ENCODE data around the gene ARRB2. TPM values are rescaled to one million over a fixed set of nuclear protein-coding genes. Genes with fewer than 3 reads are reported as not detected.
"Not testable (repeated sequence)": the region's sequence is repeated elsewhere in the genome, so short reads cannot be mapped to it uniquely, and the experiment has no call there.

Gene ARRB2
- total RNA-seq, 1 experiment from 2014 or later, result 6.7 TPM

DNA sequence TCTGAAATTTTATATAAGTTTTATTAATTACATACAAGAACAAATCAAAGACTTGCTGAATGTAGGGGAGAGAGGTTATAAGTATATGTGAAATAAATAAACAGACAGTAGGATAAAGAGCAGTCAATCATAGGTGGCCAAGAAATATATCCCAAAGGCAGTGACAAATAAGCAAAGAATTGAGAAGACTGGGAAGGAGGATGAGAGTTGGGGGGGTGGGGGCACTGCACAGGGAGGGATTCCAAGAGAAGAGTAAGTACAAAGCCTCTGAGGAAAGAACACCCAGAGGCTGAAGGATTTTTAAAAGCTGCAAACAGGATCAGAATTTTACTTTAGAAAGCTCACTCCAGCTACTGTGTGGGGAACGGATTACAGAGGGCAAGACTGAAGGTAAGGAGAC is 9.3 kb upstream of the ARRB2 start:
- DNase-seq (ENCODE audit: low spot score), result no peak

DNA sequence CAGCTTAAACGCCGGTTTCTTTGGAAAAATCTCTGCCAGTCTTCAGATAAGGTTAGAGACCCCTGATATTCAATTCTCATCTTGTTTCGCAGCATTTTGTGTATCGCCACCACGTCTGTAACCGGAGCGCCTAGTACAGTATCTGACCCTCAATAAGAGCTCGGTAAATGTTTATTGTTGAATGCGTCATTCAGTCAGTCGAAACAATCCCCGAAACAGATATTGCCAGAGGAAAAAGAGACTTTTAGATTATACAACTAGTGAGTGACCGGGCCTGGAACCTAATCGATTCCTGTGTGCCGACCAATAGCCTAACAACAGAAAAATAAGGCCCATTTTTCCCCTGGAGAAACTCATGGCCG is 7.1 kb upstream of the ARRB2 start:
- no peak for DNase-seq (ENCODE audit: low spot score)

DNA sequence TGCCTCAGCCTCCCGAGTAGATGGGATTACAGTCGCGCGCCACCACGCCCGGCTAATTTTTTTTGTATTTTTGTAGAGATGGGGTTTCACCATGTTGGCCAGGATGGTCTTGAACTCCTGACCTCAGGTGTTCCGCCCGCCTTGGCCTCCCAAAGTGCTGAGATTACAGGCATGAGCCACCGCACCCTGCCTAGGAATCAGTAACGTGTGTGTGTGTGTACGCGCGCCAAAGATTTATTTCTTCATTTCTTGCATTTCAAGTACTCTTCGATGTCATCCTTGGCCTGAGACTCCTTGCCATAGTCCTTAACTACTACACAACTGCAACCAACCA is 5.9 kb upstream of the ARRB2 start:
- not testable (repeated sequence) for DNase-seq (ENCODE audit: low spot score)

DNA sequence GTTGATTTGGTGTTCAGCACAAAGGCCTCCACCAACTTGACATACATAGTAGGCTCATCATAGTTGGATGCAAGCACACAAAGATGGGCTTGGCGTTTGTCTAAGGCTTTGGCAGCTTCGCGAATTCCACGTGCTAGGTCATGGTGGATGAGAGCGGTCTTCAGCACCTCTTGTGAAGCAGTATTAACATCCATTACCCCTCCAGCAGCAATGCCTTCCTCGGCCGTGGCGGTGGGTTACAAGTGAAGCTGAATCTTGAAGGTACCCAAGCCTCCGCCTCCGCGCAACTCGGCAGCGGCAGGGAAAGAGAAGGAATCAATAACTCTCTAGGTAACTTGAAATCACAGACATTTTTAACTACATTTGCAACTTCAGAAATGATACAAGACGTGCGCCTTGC is 5.4 kb upstream of the ARRB2 start:
- no peak for DNase-seq (ENCODE audit: low spot score)

DNA sequence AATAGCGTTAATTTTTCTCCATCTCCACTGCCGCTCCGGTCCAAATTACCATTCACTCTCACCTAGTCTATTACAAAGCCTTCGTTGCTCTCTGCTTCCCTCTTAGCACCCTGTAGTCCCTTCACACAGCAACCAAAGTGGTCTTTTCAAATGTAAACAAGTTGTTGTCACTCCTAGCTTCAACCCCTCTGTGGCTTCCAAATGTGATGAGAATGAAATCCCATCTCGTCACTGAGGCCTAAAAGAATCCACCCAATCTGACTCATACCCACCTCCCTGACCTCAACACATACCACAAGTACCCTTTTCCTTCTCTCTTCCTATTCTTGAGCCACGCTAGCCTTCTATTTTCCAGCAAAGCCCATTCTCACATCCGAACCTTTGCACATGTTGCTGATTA is 4.3 kb upstream of the ARRB2 start:
- peak; percentile 52 for DNase-seq (ENCODE audit: low spot score)

DNA sequence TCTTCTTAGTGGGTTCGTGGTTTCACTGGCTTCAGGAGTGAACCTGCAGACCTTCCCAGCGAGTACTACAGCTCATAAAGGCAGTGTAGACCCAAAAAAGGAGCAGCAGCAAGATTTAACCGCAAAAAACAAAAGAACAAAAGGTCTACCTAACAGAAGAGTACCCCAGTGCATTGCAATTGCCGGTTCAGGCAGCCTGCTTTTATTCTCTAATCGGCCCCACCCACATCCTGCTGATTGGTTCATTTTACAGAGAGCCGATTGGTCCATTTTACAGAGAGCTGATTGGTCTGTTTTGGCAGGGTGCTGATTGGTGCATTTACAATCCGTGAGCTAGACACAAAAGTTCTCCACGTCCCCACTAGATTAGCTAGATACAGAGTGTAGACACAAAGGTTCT is 2.0 kb upstream of the ARRB2 start:
- DNase-seq (ENCODE audit: low spot score), result peak; percentile 28

DNA sequence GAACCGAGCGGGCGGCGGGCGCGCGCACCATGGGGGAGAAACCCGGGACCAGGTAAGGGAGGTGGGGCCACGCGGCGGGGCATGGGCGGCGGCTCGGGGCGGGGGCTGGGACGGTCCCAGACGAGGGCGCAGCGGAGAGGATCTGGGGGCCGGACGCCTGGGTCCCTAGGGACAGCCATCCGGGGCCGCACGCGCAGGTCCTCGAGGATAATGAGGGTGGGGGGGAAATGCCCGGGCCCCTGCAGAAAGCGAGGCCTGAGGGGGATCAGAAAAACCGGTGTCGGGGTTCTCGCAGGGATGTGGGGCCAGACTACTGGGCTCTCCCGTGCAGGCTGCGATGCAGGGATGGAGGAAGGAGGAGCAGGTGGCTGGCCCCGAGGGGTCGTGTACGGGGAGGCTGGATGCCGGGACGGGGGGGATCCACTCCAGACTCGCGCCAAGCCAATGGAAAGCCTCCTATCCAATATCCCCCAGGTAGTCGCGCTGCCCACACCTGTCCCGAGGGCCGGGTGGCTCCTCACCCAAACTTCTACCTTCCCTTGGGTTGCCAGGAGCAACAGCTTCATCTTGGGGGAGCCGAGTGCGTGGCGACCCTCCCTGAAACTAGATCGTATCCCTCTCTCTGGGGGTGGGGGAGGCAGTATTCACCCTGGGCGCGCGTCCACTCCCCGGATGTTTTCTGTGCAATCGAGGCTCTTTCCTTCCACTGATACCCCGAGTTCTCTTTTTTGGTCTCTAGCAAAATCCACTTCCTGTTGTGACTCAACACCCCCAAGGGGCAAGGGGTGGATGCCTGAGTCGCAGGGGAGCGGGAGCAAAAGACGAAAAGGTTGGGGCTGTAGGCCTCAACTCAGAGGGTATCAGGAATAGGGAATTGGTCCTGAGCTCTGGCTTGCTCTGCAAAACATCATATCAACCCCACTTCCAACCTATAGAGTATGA is 532 bp downstream of the ARRB2 start:
- no peak for DNase-seq (ENCODE audit: low spot score)

DNA sequence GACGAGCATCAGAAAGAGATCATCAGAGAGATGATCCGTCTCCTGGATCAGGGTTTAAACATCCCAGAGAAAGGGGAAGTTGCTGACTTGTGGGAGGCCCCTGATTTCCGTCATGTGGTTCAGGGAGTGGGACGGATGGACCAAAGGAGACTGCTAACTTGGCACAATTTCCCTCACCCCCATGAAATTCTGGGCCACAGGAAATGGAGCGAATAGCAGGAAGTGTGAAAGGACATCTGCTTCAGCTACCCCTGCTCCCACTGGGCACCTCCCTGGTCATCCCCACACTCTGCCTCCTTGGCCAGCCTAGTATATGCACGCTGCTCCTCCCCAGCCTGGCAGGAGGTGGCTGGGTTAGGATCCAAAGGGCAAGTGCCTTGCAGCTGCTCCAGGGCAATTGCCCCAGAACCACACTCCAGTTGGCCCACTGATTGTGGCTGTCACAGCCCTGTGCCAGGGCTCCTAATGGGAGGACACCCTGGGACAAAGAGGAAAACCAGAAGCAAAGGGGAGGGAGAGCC is 1.3 kb downstream of the ARRB2 start:
- no peak for DNase-seq (ENCODE audit: low spot score)

DNA sequence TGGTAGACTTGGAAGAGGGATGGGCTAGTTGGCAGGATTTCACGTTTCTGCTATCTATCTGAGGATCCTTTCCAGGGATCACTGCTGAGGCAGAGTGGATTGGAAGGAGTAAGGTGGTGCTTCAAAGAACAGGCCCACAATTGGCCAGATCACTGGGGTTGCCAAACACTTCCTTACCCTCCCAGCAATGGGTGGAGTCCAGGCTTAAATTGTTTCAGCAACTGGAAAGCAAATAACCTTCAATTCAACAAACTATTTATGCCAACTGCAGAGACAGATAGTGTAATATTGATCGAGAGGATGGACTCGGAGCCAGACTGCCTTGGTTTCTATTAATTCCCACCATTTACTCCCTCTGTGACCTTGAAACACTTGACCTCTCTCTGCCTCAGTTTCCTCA is 2.1 kb downstream of the ARRB2 start:
- DNase-seq (ENCODE audit: low spot score), result no peak

DNA sequence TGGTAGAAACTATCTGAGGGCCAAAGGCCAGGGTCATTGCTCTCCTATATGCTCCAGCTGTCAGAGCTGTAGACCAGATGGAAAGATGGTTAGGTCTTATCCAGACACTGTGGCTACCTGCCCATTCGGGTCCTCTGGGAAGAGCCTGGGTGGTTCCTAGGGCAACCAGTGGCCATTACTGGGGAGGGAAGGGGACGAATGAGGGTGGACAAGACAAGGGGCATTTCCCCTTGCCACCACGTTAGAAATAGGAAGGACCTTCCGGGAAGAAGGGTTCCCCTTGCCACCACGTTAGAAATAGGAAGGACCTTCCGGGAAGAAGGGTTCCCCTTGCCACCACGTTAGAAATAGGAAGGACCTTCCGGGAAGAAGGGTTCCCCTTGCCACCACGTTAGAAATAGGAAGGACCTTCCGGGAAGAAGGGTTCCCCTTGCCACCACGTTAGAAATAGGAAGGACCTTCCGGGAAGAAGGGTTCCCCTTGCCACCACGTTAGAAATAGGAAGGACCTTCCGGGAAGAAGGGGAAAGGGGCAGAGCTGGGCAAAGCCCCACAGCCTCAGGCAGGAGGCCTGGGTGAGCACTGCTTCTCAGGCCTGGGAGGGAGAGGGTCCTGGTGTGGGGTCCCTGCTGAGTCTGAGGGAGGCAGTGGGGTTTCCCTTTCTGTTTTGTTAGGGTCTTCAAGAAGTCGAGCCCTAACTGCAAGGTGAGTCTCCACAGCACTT is 4.1 kb downstream of the ARRB2 start:
- not testable (repeated sequence) for DNase-seq (ENCODE audit: low spot score)

DNA sequence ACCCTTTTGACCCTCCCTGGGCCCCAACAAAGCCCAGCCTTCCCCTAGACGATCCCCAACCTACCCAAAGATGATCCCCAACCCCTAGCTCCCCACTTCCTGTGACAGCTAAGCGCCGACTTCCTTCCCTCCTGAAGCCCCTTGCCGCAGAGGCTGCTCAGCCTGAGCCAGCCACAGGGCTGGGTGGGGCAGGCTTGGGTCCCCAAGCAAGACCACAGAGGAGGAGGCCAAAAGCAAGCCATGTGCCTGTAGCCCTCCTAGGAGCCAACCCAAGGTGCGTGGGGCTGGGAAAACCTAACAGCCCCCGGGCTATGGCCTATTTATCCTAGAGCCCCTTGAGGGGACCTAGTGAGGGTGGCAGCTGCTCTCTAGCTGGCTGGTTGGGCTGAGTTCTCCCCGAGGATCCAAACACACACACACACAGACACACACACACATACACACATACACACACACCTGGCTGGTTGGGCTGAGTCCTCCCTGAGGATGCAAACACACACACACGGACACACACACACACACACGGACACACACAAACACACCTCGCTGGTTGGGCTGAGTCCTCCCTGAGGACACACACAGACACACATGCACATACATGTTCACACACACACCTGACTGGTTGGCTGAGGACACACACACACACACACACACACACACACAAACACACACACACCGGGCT is 4.8 kb downstream of the ARRB2 start:
- DNase-seq (ENCODE audit: low spot score), result no peak

DNA sequence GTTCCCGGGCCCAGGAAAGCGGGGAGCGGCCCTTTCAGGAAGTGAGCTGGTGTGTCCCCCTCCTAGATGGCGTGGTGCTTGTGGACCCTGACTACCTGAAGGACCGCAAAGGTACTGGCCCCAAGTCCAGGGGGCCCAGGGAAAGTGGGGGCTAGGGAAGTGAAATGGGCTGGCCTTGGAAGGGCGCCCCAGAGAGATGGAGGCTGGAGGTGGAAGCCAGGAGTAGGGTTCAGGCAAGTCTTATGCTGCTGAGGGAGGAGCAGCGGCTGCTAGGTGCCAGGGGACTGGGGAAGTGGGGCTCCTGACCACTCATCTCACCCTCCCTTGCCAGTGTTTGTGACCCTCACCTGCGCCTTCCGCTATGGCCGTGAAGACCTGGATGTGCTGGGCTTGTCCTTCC is 5.6 kb downstream of the ARRB2 start:
- DNase-seq (ENCODE audit: low spot score), result no peak

DNA sequence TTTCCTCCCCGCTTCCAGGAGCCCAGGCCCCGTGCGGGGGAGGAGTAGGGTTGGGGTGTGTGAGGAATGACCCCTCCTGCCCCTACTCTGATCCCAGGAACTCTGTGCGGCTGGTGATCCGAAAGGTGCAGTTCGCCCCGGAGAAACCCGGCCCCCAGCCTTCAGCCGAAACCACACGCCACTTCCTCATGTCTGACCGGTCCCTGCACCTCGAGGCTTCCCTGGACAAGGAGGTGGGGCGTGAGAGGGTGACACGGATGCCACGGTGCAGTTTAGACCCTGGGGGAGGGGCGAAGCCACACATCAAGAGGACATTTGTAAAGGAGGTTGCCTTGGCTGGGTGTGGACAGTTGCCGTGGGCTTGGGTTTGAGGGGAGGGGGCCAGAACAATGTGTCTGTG is 7.4 kb downstream of the ARRB2 start:
- no peak for DNase-seq (ENCODE audit: low spot score)

DNA sequence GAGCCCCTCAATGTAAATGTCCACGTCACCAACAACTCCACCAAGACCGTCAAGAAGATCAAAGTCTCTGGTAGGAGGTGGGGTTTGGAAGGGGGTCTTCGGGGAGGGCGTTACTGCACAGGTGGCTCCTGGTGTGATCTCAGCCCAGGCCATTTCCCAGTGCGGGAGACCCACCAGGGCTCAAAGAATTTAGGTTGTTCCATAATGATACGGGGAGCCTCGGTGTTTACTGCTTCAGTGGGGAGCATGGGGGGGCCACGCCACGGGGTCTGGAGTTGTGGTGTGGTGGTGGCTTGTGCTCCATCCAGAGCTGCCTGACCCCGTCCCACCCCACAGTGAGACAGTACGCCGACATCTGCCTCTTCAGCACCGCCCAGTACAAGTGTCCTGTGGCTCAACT is 7.8 kb downstream of the ARRB2 start:
- DNase-seq (ENCODE audit: low spot score), result no peak

DNA sequence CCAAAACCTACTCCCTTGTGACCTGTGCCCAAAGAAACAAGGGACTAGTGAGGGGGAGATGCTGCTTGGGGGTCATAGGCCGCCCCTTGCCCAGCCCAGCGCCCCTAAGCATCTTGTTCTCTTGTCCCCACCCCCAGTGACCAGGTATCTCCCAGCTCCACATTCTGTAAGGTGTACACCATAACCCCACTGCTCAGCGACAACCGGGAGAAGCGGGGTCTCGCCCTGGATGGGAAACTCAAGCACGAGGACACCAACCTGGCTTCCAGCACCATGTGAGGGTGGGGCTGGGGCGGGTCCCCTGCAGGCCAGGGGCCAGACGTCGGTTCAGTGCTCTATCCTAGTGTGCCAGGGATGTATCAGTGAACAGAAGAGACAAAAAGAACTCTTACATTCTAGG is 8.7 kb downstream of the ARRB2 start:
- no peak for DNase-seq (ENCODE audit: low spot score)

DNA sequence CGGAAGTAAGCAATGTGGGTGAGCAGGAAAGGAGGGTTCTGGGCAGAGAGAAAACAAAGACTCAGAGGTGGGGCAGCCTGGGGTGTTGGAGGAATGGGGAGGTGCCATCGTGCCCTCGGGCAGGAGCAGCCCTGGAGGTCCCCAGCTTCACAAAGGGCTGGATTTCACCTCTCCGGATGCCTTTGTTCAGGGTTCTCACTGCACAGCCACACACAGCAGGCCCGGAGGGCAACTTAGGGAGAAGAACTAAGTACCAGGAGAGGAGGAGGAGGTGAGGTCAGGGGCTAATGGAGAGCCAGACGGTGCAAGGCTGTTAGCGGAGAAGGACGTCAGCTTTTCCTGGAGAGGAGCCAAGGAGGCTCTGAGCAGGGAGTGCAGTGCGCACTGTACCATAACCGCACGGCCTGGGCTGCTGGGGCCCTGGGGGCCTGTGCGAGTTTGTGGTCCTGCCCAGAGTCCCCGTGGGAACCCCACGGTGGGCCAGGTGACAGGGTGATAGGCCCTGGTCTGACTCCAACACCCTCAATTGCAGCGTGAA is 9.3 kb downstream of the ARRB2 start:
- no peak for DNase-seq (ENCODE audit: low spot score)

DNA sequence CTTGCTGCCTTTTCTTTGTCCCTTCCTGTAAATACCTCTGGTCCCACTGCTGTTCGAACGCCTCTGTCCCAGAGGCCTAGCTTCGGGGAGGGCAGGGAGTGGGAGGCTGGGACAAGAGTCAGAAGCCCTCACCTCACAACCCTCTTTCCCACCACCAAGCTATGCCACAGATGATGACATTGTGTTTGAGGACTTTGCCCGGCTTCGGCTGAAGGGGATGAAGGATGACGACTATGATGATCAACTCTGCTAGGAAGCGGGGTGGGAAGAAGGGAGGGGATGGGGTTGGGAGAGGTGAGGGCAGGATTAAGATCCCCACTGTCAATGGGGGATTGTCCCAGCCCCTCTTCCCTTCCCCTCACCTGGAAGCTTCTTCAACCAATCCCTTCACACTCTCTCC is 10.4 kb downstream of the ARRB2 start:
- no peak for DNase-seq (ENCODE audit: low spot score)

DNA sequence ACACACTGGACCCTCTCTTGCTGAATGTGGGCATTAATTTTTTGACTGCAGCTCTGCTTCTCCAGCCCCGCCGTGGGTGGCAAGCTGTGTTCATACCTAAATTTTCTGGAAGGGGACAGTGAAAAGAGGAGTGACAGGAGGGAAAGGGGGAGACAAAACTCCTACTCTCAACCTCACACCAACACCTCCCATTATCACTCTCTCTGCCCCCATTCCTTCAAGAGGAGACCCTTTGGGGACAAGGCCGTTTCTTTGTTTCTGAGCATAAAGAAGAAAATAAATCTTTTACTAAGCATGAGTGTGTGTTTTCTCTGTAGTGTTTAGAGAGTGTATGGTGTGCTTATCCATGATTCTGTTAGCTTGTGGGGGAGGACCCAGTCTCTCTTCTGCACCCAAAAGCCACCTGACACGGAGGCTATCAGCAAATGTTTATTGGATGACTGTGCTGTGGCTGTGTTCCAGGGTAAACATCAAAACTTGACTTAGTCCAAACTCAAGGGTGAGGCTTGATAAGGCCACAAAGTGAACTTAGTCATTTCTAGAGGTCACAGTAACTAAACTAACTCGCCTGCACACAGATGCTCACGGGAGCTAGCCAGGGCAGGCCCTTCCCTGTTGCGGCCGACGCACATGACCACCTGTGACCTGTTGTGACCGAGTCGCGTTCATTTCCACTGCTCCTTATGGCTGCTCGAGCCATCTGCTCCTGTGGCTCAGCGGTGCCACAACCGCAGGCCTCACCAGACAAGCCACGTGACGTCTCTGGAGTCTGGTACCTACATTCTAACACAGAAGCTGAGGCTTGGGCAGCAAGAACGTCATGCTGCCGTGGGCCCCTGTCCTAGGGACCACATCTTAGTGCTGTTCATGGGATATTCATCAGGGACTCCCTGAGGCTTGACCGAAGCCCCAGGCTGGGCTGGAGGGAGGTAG is 11.0 kb downstream of the ARRB2 start:
- peak; percentile 98 for DNase-seq (ENCODE audit: low spot score)

DNA sequence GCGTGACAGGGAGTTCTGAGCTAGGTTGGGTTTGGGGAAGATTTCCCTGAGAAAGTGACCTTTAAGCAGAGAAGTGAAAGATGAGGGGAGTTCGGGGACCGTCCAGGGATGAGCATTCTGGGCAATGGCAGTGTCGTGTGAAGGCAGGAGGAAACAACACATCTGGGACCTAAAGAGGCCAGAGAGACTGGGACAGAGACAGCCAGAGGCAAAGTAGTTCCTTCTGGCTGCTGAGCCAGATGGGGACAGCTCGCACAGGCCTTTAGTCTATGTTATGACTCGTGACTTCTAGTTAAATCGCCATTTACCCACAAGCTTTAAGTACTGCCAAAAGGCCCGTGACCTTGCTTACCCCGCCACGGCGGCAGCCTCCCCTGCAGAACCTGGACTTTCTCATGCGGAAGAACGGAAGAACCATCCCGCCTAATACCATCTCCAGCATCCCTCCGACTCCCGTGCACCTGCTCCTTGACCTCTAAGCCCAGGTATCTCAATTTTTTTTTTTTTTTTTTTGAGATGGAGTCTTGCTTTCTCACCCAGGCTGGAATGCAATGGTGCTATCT is 12.3 kb downstream of the ARRB2 start:
- no peak for DNase-seq (ENCODE audit: low spot score)

DNA sequence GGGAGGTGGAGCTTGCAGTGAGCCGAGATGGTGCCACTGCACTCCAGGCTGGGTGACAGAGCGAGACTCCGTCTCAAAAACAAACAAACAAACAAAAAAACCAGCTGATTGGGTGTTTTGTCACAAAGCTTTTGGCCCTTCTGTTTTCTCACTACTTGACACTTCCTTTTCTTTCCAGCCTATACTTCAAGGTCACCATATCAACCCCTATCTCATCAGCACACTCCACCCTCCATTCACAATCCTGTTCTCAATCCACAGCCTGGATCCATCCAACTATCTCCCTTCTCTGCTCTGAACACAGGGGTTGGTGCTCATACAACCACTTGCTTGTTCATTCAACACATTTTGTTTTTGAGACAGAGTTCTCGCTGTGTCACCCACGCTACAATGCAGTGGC is 14.2 kb downstream of the ARRB2 start:
- no peak for DNase-seq (ENCODE audit: low spot score)

All from A172 (cell line).